HL-60 (cell line): ENCODE data around the gene ARHGEF1.

Experiments used
- CTCF ChIP-seq: IDR thresholded peaks from one replicate; pipeline ENCODE4 v1.5.1; 2011; ENCODE audit warnings: low read length, control low read depth, inconsistent platforms; ENCODE audit not compliant: insufficient read depth
- POLR2AphosphoS5 ChIP-seq: IDR thresholded peaks from 2 replicates; pipeline ENCODE4 v1.6.1; 2012; ENCODE audit warnings: low read depth
- SPI1 ChIP-seq: IDR thresholded peaks from 2 replicates; pipeline ENCODE4 v1.6.1; 2012; ENCODE audit warnings: low read depth, mild to moderate bottlenecking, borderline replicate concordance

GRCh38 chr19:41863209-41863931 lies 19.6 kb upstream of the ARHGEF1 start:
- TF ChIP-seq CTCF (no peak), POLR2AphosphoS5 (no peak), SPI1 (peak; percentile 44; the same call in 1 of the 2 replicates)
